WTC11 (cell line): ENCODE data around the gene UMAD1. TPM values are rescaled to one million over a fixed set of nuclear protein-coding genes. Genes with fewer than 3 reads are reported as not detected.

Experiments
- ATAC-seq: fragments of 200-7000 bp; cut with Tn5 transposase; 2 replicates; pipeline ENCODE4 v1.10.0; 2021; ENCODE audit warnings: mild to moderate bottlenecking, moderate library complexity
- CTCF ChIA-PET: fragments of 300-600 bp; sonication (Branson Sonifier 250); formaldehyde crosslinking; loops from one replicate; lab custom pipeline; 2021; ENCODE audit warnings: antibody characterized with exemption; lab: Charles Lee
- POLR2A ChIA-PET: fragments of 350-600 bp; sonication (Branson Sonifier 250); formaldehyde crosslinking; loops from one replicate; lab custom pipeline; 2021; ENCODE audit warnings: antibody characterized with exemption; lab: Charles Lee
- DNase-seq: peaks from one replicate; pipeline ENCODE4 v3.0.0; 2021; ENCODE audit warnings: low spot score
- H3K27ac Mint-ChIP-seq: 2 replicates; pipeline ENCODE4 v1.8.0; 2021; ENCODE audit warnings: mixed read lengths
- H3K27me3 Mint-ChIP-seq: 2 replicates; pipeline ENCODE4 v1.8.0; 2021; ENCODE audit warnings: low read depth, mild to moderate bottlenecking, moderate library complexity, mixed read lengths
- H3K36me3 Mint-ChIP-seq: 2 replicates; pipeline ENCODE4 v1.8.0; 2021; ENCODE audit warnings: mixed read lengths
- H3K4me1 Mint-ChIP-seq: 2 replicates; pipeline ENCODE4 v1.8.0; 2022; ENCODE audit warnings: mixed read lengths
- H3K4me3 Mint-ChIP-seq: 2 replicates; pipeline ENCODE4 v1.8.0; 2021; ENCODE audit warnings: mild to moderate bottlenecking, moderate library complexity, mixed read lengths
- H3K9me3 Mint-ChIP-seq: 2 replicates; pipeline ENCODE4 v1.8.0; 2021; ENCODE audit warnings: mixed read lengths
- ELF4 ChIP-seq: sonication (generic); formaldehyde crosslinking; IDR thresholded peaks from 2 replicates; pipeline ENCODE4 v1.8.1; 2022; ENCODE audit warnings: low read depth, mild to moderate bottlenecking, moderate library complexity, missing genetic modification reagents
- GABPB1 ChIP-seq: sonication (generic); formaldehyde crosslinking; IDR thresholded peaks from 2 replicates; pipeline ENCODE4 v1.8.1; 2023; ENCODE audit warnings: mild to moderate bottlenecking, missing genetic modification reagents
- GRHL2 ChIP-seq: fragments of 250-450 bp; sonication (Bioruptor Pico); IDR thresholded peaks from 2 replicates; pipeline ENCODE4 v1.8.0; 2022; ENCODE audit warnings: mild to moderate bottlenecking, moderate library complexity; ENCODE audit not compliant: insufficient replicate concordance, severe bottlenecking
- GTF2I ChIP-seq: fragments of 250-450 bp; sonication (Bioruptor Pico); conservative IDR thresholded peaks from 2 replicates; pipeline ENCODE4 v1.4.0; 2021; ENCODE audit warnings: mild to moderate bottlenecking
- KAT7 ChIP-seq: sonication (generic); formaldehyde crosslinking; IDR thresholded peaks from 2 replicates; pipeline ENCODE4 v1.8.1; 2023; ENCODE audit warnings: missing genetic modification reagents, mild to moderate bottlenecking, borderline replicate concordance
- MXD4 ChIP-seq: fragments of 250-450 bp; sonication (Bioruptor Pico); IDR thresholded peaks from 2 replicates; pipeline ENCODE4 v1.8.0; 2021; ENCODE audit warnings: mild to moderate bottlenecking, moderate library complexity, borderline replicate concordance
- NR1H2 ChIP-seq: sonication (generic); formaldehyde crosslinking; IDR thresholded peaks from 2 replicates; pipeline ENCODE4 v1.9.0; 2021; ENCODE audit warnings: mild to moderate bottlenecking, moderate library complexity, missing genetic modification reagents
- SMAD4 ChIP-seq: sonication (generic); formaldehyde crosslinking; IDR thresholded peaks from 2 replicates; pipeline ENCODE4 v1.8.0; 2022; ENCODE audit warnings: mild to moderate bottlenecking, missing genetic modification reagents
- SOX15 ChIP-seq: fragments of 250-450 bp; sonication (Bioruptor Pico); IDR thresholded peaks from 2 replicates; pipeline ENCODE4 v1.9.0; 2021; ENCODE audit warnings: mild to moderate bottlenecking
- ZNF138 ChIP-seq: sonication (generic); formaldehyde crosslinking; conservative IDR thresholded peaks from 2 replicates; pipeline ENCODE4 v1.8.1; 2022; ENCODE audit warnings: mild to moderate bottlenecking, moderate library complexity, missing genetic modification reagents
- ZNF219 ChIP-seq: sonication (generic); formaldehyde crosslinking; IDR thresholded peaks from 2 replicates; pipeline ENCODE4 v1.8.0; 2023; ENCODE audit warnings: missing genetic modification reagents, mild to moderate bottlenecking, borderline replicate concordance
- ZNF396 ChIP-seq: fragments of 250-450 bp; sonication (Bioruptor Pico); IDR thresholded peaks from 2 replicates; pipeline ENCODE4 v1.8.0; 2021; ENCODE audit warnings: mild to moderate bottlenecking, moderate library complexity, borderline replicate concordance
- ZNF671 ChIP-seq: fragments of 250-450 bp; sonication (Bioruptor Pico); IDR thresholded peaks from 2 replicates; pipeline ENCODE4 v1.8.0; 2021; ENCODE audit warnings: mild to moderate bottlenecking
- total RNA-seq: library from RNA; stranded (reverse); gene quantifications from 3 replicates; pipeline ENCODE4 v1.2.3, GENCODE V29; 2021
- TF ChIP-seq, protein P1 (sequence below): sonication (generic); formaldehyde crosslinking; conservative IDR thresholded peaks from 2 replicates; pipeline ENCODE4 v1.8.1; 2023; ENCODE audit warnings: mild to moderate bottlenecking, low read depth, missing genetic modification reagents, moderate library complexity
- TF ChIP-seq, protein P2 (sequence below): fragments of 250-450 bp; sonication (Bioruptor Pico); IDR thresholded peaks from 2 replicates; pipeline ENCODE4 v1.8.0; 2021; ENCODE audit warnings: mild to moderate bottlenecking
- TF ChIP-seq, protein P3 (sequence below): sonication (generic); formaldehyde crosslinking; IDR thresholded peaks from 2 replicates; pipeline ENCODE4 v1.8.1; 2023; ENCODE audit warnings: mild to moderate bottlenecking, missing genetic modification reagents, moderate library complexity
- TF ChIP-seq, protein P4 (sequence below): sonication (generic); formaldehyde crosslinking; IDR thresholded peaks from 2 replicates; pipeline ENCODE4 v1.8.1; 2022; ENCODE audit warnings: low read depth, missing genetic modification reagents, borderline replicate concordance
- TF ChIP-seq, protein P5 (sequence below): sonication (generic); formaldehyde crosslinking; IDR thresholded peaks from 2 replicates; pipeline ENCODE4 v1.8.1; 2022; ENCODE audit warnings: mild to moderate bottlenecking, missing genetic modification reagents, moderate library complexity, borderline replicate concordance

UMAD1 gene
- total RNA-seq, 1 experiment from 2014 or later: 13.0 TPM

DNA sequence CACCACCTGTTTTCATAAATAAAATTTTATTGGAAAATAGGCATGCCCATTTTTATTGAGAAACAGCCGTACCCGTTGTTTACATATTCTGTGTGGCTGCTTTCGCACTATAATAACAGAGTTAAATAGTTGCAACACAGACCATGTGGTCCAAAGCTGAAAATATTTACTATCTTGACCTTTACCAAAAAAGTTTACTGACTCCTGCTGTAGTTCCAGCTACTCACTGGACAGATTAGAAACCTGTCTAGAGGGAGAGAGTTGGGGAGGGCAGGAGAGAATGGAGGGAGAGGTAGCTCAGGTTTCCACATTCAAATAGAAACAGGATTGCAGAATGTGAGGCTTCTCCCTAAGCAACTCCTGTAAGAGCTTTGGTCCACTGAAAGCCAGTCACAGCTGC, 273.0 kb downstream of the UMAD1 start (continued):
- no peak for TF ChIP-seq MXD4 (CRISPR knock-in tag)
- no peak for TF ChIP-seq ZNF138 (CRISPR knock-in tag)
- TF ChIP-seq GTF2I (CRISPR knock-in tag): no peak
- TF ChIP-seq, protein P1, sequence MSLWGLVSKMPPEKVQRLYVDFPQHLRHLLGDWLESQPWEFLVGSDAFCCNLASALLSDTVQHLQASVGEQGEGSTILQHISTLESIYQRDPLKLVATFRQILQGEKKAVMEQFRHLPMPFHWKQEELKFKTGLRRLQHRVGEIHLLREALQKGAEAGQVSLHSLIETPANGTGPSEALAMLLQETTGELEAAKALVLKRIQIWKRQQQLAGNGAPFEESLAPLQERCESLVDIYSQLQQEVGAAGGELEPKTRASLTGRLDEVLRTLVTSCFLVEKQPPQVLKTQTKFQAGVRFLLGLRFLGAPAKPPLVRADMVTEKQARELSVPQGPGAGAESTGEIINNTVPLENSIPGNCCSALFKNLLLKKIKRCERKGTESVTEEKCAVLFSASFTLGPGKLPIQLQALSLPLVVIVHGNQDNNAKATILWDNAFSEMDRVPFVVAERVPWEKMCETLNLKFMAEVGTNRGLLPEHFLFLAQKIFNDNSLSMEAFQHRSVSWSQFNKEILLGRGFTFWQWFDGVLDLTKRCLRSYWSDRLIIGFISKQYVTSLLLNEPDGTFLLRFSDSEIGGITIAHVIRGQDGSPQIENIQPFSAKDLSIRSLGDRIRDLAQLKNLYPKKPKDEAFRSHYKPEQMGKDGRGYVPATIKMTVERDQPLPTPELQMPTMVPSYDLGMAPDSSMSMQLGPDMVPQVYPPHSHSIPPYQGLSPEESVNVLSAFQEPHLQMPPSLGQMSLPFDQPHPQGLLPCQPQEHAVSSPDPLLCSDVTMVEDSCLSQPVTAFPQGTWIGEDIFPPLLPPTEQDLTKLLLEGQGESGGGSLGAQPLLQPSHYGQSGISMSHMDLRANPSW: no peak
- TF ChIP-seq, protein P2, sequence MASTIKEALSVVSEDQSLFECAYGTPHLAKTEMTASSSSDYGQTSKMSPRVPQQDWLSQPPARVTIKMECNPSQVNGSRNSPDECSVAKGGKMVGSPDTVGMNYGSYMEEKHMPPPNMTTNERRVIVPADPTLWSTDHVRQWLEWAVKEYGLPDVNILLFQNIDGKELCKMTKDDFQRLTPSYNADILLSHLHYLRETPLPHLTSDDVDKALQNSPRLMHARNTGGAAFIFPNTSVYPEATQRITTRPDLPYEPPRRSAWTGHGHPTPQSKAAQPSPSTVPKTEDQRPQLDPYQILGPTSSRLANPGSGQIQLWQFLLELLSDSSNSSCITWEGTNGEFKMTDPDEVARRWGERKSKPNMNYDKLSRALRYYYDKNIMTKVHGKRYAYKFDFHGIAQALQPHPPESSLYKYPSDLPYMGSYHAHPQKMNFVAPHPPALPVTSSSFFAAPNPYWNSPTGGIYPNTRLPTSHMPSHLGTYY (CRISPR knock-in tag): no peak
- TF ChIP-seq, protein P3, sequence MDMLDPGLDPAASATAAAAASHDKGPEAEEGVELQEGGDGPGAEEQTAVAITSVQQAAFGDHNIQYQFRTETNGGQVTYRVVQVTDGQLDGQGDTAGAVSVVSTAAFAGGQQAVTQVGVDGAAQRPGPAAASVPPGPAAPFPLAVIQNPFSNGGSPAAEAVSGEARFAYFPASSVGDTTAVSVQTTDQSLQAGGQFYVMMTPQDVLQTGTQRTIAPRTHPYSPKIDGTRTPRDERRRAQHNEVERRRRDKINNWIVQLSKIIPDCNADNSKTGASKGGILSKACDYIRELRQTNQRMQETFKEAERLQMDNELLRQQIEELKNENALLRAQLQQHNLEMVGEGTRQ (CRISPR knock-in tag): no peak
- TF ChIP-seq, all 79 proteins: peak for 0

DNA sequence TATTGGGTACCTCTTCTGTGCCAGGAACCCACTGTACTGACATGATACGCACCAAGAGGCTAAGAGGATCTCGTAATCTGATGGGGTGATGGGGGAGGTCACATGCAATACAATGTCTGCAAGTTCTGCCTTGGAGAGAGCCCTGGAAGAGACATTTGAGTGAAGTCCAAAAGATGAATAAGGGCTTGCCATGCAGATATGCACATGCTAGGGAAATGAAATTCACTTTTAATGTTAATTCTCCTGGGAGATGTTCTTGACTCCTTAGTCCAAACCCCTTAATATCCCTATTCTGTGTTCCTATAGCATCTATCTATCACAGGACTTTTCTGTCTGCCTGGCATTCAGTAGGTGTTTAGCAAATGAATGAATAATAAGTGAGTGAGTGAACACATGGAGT, 274.0 kb downstream of the UMAD1 start:
- no peak overlapping the region for H3K27ac Mint-ChIP-seq
- peaks cover 4% of the 10 kb centered on the region; the same call in 1 of the 2 replicates for H3K27me3 Mint-ChIP-seq
- H3K36me3 Mint-ChIP-seq: no peaks in the 10 kb centered on the region
- H3K4me1 Mint-ChIP-seq: peaks cover 50% of the 10 kb centered on the region
- DNase-seq (no peak), ATAC-seq (no peak)
- H3K4me3 Mint-ChIP-seq: no peak overlapping the region
- POLR2A ChIA-PET: no interaction called here
- H3K9me3 Mint-ChIP-seq: peaks cover 14% of the 10 kb centered on the region
- CTCF ChIA-PET: no interaction called here
- TF ChIP-seq, protein P4, sequence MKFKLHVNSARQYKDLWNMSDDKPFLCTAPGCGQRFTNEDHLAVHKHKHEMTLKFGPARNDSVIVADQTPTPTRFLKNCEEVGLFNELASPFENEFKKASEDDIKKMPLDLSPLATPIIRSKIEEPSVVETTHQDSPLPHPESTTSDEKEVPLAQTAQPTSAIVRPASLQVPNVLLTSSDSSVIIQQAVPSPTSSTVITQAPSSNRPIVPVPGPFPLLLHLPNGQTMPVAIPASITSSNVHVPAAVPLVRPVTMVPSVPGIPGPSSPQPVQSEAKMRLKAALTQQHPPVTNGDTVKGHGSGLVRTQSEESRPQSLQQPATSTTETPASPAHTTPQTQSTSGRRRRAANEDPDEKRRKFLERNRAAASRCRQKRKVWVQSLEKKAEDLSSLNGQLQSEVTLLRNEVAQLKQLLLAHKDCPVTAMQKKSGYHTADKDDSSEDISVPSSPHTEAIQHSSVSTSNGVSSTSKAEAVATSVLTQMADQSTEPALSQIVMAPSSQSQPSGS (CRISPR knock-in tag): no peak
- TF ChIP-seq, protein P2 (CRISPR knock-in tag): no peak
- TF ChIP-seq GABPB1 (no peak), SMAD4 (CRISPR knock-in tag) (no peak), ZNF396 (CRISPR knock-in tag) (no peak), NR1H2 (CRISPR knock-in tag) (no peak), KAT7 (no peak), GRHL2 (CRISPR knock-in tag) (no peak), SOX15 (CRISPR knock-in tag) (no peak), ZNF219 (CRISPR knock-in tag) (no peak), ELF4 (CRISPR knock-in tag) (no peak), ZNF671 (CRISPR knock-in tag) (no peak)
- TF ChIP-seq, protein P5, sequence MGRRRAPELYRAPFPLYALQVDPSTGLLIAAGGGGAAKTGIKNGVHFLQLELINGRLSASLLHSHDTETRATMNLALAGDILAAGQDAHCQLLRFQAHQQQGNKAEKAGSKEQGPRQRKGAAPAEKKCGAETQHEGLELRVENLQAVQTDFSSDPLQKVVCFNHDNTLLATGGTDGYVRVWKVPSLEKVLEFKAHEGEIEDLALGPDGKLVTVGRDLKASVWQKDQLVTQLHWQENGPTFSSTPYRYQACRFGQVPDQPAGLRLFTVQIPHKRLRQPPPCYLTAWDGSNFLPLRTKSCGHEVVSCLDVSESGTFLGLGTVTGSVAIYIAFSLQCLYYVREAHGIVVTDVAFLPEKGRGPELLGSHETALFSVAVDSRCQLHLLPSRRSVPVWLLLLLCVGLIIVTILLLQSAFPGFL: no peak
- TF ChIP-seq, protein P3 (CRISPR knock-in tag): no peak
